Stimulated activated CD8-positive, alpha-beta memory T cell treated with anti-CD3 and anti-CD28 coated beads, Interleukin-12 subunit alpha, Interleukin-12 subunit beta, amount 100 ng/mL, for 24 hours (primary cell): ENCODE data around the gene TPP1.

Experiments used
- DNase-seq: peaks from one replicate; pipeline ENCODE4 v3.0.0-alpha.2; 2020; ENCODE audit errors: extremely low read depth

The TPP1 gene

DNA sequence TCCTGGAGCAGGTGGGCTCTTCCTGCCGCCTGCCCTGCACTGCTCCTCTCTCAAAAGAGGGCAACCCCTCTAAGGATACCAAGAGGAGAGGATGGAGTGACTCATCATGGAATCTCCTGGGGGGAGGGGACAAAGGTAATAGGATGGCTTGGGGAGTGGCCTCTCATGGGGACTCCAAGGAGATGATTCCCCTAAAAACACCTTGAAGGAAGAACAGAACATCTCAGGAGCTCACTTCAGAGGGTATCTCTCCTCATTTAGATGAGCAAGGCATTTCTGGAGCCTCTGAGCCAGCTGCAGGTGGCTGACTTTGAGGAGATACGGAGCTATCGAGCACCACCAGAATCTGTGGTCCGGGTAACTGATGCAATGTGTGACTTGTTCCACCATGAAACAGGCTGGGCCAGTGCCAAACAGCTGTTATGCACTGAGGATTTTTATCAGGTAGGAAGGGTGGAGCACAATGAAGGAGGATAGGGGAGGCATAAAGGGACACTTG, 56.1 kb downstream of the TPP1 start:
- DNase-seq = no peak
